GM19395 (cell line): ENCODE results near the gene NEDD1.

ENCODE experiments used
- ATAC-seq: cut with Tn5 transposase; IDR thresholded peaks from one replicate; pipeline ENCODE4 v1.9.1; 2021; ENCODE audit warnings: mild to moderate bottlenecking, moderate library complexity; ENCODE audit not compliant: unreplicated experiment

Gene NEDD1

GRCh38 chr12:96901175-96901574, 5.9 kb upstream of the NEDD1 start:
- ATAC-seq: no peak

- ATAC-seq: no peak
These were observed 5.0 kb upstream of the NEDD1 start for GRCh38 chr12:96902076-96902475.

GRCh38 chr12:96906498-96906848, 584 bp upstream of the NEDD1 start:
- no peak for ATAC-seq

- ATAC-seq: peak; percentile 38
These were observed 790 bp downstream of the NEDD1 start for GRCh38 chr12:96907671-96908422.

GRCh38 chr12:96908423-96908675, 1.3 kb downstream of the NEDD1 start:
- no peak for ATAC-seq

- ATAC-seq: no peak
These were observed 5.2 kb downstream of the NEDD1 start for GRCh38 chr12:96912261-96912660.

GRCh38 chr12:96912943-96913342, 5.9 kb downstream of the NEDD1 start:
- no peak for ATAC-seq

- ATAC-seq: no peak
These were observed 12.6 kb downstream of the NEDD1 start for GRCh38 chr12:96919510-96920210.

GRCh38 chr12:96948782-96949181, 41.7 kb downstream of the NEDD1 start:
- ATAC-seq: no peak

GRCh38 chr12:96979532-96979931, 72.5 kb downstream of the NEDD1 start:
- no peak for ATAC-seq

- ATAC-seq: no peak
These were observed 73.9 kb downstream of the NEDD1 start for GRCh38 chr12:96980991-96981414.

GRCh38 chr12:96981911-96982310, 74.9 kb downstream of the NEDD1 start:
- no peak for ATAC-seq

GRCh38 chr12:96982671-96983070, 75.6 kb downstream of the NEDD1 start:
- ATAC-seq: no peak

GRCh38 chr12:96985515-96986362, 78.7 kb downstream of the NEDD1 start:
- ATAC-seq: peak; percentile 84

GRCh38 chr12:96986883-96987523, 79.9 kb downstream of the NEDD1 start:
- ATAC-seq: no peak

- ATAC-seq: no peak
These were observed 81.9 kb downstream of the NEDD1 start for GRCh38 chr12:96988919-96989318.

- no peak for ATAC-seq
These were observed 82.9 kb downstream of the NEDD1 start for GRCh38 chr12:96989916-96990315.

- ATAC-seq: no peak
These were observed 87.8 kb downstream of the NEDD1 start for GRCh38 chr12:96994900-96995299.

GRCh38 chr12:96995861-96996260, 88.8 kb downstream of the NEDD1 start:
- ATAC-seq: no peak

GRCh38 chr12:96997797-96998484, 90.9 kb downstream of the NEDD1 start:
- no peak for ATAC-seq

- ATAC-seq: no peak
These were observed 96.2 kb downstream of the NEDD1 start for GRCh38 chr12:97003276-97003675.
